IPS-NIHi7 (cell line): ENCODE results near the gene HOXC4.
"Not testable (repeated sequence)": the region's sequence is repeated elsewhere in the genome, so short reads cannot be mapped to it uniquely, and the experiment has no call there.

Source experiments
- DNase-seq: peaks from one replicate; pipeline ENCODE4 v3.0.0; 2012; ENCODE audit warnings: mixed read lengths; ENCODE audit errors: extremely low spot score

HOXC4 gene

GRCh38 chr12:54092943-54093342 lies 39.3 kb downstream of the HOXC4 start:
- DNase-seq: not testable (repeated sequence)

DNA sequence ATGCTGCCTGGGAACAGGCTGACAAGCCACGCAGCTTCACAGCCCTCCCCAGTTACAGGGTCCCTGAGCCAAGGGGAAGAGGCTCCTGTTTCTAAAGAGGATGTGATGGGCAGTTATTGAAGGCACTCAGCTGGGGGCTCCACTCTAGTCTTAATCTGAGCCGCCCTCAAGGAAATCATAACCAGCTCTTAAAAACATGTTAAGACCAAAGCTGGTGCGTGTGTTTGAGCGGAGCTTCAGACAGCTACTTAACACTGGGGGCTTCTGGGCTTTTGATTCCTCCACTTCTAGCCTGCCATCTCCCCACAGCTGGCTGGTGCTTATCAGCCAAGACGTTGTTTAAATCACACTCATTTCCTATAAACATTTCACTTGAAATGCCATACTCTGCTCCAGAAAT lies 42.3 kb downstream of the HOXC4 start:
- not testable (repeated sequence) for DNase-seq

- DNase-seq: not testable (repeated sequence)
These were observed 45.0 kb downstream of the HOXC4 start for GRCh38 chr12:54098644-54099043.

GRCh38 chr12:54100588-54100987 lies 47.0 kb downstream of the HOXC4 start:
- not testable (repeated sequence) for DNase-seq

DNA sequence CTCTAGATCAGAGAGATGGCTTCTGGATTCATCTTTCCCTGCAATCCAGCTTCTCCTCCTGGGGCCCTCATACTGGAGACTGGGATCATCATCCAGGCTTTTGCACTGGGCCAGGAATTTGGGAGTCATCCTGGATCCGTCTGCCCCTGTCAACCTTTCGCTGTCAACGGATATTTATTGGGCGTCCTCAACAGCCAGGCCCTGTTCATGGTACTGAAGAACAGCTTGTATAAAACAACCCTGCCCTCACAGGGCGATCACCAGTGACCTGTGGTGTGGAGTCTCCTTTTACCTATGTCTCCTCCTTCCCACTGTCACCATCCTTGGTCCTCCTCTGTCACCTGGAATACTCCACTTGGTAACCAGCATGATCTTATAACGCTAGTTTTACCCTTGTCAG lies 48.6 kb downstream of the HOXC4 start:
- DNase-seq: not testable (repeated sequence)

- DNase-seq: not testable (repeated sequence)
These were observed 50.2 kb downstream of the HOXC4 start for GRCh38 chr12:54103827-54104226.
